Common myeloid progenitor, CD34-positive (primary cell): ENCODE measurements around the gene CPNE4.

Experiments used
- CTCF ChIA-PET: fragments of 350-600 bp; sonication (Branson Sonifier 250); formaldehyde crosslinking; loops from one replicate; lab custom pipeline; 2021; ENCODE audit warnings: antibody characterized with exemption; lab: Charles Lee
- POLR2A ChIA-PET: fragments of 350-600 bp; sonication (Branson Sonifier 250); formaldehyde crosslinking; loops from one replicate; lab custom pipeline; 2021; ENCODE audit warnings: antibody characterized with exemption; lab: Charles Lee
- DNase-seq, 3 donors: peaks; one replicate each; pipeline versions ENCODE4 v3.0.0 to v3.0.0-alpha.2; 2013
- H3K27ac ChIP-seq, 2 experiments: 1 replicate in 1 of 2; 2 replicates in 1 of 2; pipeline ENCODE4 v1.7.0; 2013; ENCODE audit warnings: inconsistent platforms in 2 of 2, low read length in 2 of 2, mild to moderate bottlenecking in 2 of 2, low read depth in 1 of 2, moderate library complexity in 1 of 2; ENCODE audit not compliant: severe bottlenecking in 2 of 2, insufficient read depth in 1 of 2, poor library complexity in 1 of 2
- H3K27me3 ChIP-seq, 5 experiments: replicated peaks in 2 of 5; 1 replicate in 3 of 5; 2 replicates in 2 of 5; pipeline versions ENCODE4 v1.6.1 to v1.7.0; 2013; ENCODE audit warnings: low read length in 4 of 5, mild to moderate bottlenecking in 2 of 5, moderate library complexity in 2 of 5, inconsistent platforms in 1 of 5; ENCODE audit not compliant: insufficient read depth in 5 of 5, control insufficient read depth in 4 of 5
- H3K36me3 ChIP-seq, 4 experiments: 1 replicate in 2 of 4; 2 replicates in 2 of 4; pipeline versions ENCODE4 v1.6.1 to v1.7.0; 2013; ENCODE audit warnings: low read length in 3 of 4, control low read depth in 1 of 4, mild to moderate bottlenecking in 1 of 4; ENCODE audit not compliant: control insufficient read depth in 4 of 4, insufficient read depth in 4 of 4
- H3K4me1 ChIP-seq, 4 experiments: 1 replicate in 3 of 4; 2 replicates in 1 of 4; pipeline versions ENCODE4 v1.6.1 to v1.7.1; 2013; ENCODE audit warnings: low read length in 3 of 4, mild to moderate bottlenecking in 3 of 4, control low read depth in 1 of 4, inconsistent platforms in 1 of 4, moderate library complexity in 1 of 4; ENCODE audit not compliant: control insufficient read depth in 4 of 4, insufficient read depth in 4 of 4; ENCODE audit errors: control extremely low read depth in 1 of 4
- H3K4me3 ChIP-seq, 7 experiments: 1 replicate in 4 of 7; 2 replicates in 3 of 7; pipeline versions ENCODE4 v1.5.1 to v1.7.0; 2013; ENCODE audit warnings: mild to moderate bottlenecking in 7 of 7, low read length in 6 of 7, moderate library complexity in 6 of 7, inconsistent platforms in 2 of 7, low read depth in 2 of 7, control low read depth in 1 of 7; ENCODE audit not compliant: insufficient read depth in 4 of 7, control insufficient read depth in 1 of 7; ENCODE audit errors: extremely low read depth in 1 of 7
- H3K9me3 ChIP-seq, 5 experiments: 1 replicate in 4 of 5; 2 replicates in 1 of 5; pipeline versions ENCODE4 v1.6.1 to v1.7.1; 2013; ENCODE audit warnings: low read length in 4 of 5, mild to moderate bottlenecking in 2 of 5, inconsistent platforms in 1 of 5, low read depth in 1 of 5, moderate library complexity in 1 of 5; ENCODE audit not compliant: control insufficient read depth in 4 of 5, insufficient read depth in 2 of 5; ENCODE audit errors: control extremely low read depth in 1 of 5
- WGBS: methylation state at CpG from one replicate; pipeline ENCODE4 v1.1.5; 2013; ENCODE audit not compliant: insufficient coverage; 5-methylcytosine and 5-hydroxymethylcytosine counted together

CPNE4 gene

DNA sequence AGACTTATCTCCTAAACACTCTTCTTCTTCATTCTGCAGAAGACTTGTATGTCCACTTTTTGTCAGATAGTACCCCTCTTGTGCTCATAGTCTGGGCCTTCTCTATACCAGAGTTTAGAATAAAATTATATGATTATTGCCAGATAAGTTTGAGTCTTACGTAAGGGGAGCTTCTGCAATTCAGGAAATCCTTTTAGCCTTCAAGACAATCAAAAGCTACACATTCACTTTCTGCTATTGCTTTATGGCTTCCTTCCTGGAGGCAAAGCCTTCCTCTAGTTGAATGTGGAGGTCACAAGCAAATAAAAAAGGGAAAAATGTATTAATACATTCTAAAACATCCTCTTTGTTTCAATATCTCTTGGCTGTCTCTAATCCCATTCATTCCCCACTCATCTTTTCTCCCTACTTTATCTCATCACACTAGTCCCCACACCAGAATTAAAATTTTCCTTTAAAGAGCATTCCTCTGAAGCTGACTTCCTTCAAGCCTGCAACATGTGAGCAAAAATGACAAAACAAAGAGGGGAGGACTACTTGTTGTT, 186.8 kb downstream of the CPNE4 start:
- H3K9me3 ChIP-seq: no peaks in the 10 kb centered on the region
- H3K27me3 ChIP-seq: peaks cover 2 to 18% (median 6%) of the 10 kb centered on the region in 5 experiments
- no CpG with 5 or more reads among the region's 1 CpG for WGBS
- H3K4me3 ChIP-seq: no peak overlapping the region
- POLR2A ChIA-PET: no interaction called here
- H3K4me1 ChIP-seq: no peaks in the 10 kb centered on the region
- no peaks in the 10 kb centered on the region for H3K36me3 ChIP-seq
- H3K27ac ChIP-seq: no peak overlapping the region
- CTCF ChIA-PET: no interaction called here
- DNase-seq: no peak

DNA sequence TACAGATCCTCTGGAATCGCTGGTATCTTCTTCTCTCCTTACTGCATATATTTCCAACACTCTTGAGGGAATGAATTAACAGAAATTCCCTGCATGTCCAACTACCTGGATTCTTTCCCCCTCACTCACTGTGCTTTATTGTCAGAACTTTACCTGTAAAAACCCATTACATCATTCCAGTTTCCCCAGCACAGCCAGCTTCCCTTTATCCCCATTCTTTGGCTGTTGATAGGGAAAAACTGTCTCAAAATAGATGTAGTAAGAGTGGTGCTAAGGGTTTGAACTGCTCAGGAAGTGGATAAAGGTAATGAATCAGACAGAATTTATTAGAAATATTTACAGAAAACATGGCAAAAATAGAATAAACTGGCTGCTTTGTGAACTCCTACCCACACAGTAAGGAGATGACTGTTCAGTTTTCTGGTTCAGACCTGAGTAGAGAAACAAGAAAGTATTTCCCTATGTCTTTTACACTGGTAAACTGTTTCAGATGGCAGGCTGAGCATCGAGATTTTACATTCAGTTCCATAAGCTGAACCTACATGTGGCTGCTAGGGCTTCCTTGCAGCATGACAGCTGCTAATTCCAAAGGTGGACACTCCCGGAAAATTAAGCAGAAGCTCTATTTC, 188.4 kb downstream of the CPNE4 start:
- POLR2A ChIA-PET: no interaction called here
- H3K4me1 ChIP-seq: no peaks in the 10 kb centered on the region
- H3K4me3 ChIP-seq: no peak overlapping the region
- CTCF ChIA-PET: no interaction called here
- DNase-seq: no peak
- 55% methylated on average over 3 of the region's 3 CpGs for WGBS
- H3K9me3 ChIP-seq: no peaks in the 10 kb centered on the region
- peaks cover 3 to 21% (median 7%) of the 10 kb centered on the region in 5 experiments for H3K27me3 ChIP-seq
- no peaks in the 10 kb centered on the region for H3K36me3 ChIP-seq
- H3K27ac ChIP-seq: no peak overlapping the region

DNA sequence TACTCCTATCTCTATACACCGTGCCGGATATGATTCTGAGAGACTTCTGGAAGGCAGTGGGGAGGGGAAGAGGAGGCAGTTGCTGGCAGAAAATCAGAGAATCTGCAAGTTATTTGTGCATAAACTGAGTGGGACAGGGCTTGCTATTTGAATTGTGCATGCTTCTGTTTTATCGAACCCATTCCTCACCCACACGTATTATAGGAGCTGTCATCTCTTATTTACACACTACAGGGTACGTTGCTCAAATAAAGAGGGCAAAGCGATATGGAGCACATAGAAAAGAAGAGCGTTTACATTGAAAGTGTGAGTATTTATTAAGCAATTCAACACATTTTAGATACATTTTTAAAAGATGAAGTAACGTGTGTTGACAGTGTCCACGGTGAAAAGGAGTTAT, 191.6 kb downstream of the CPNE4 start:
- POLR2A ChIA-PET: no interaction called here

DNA sequence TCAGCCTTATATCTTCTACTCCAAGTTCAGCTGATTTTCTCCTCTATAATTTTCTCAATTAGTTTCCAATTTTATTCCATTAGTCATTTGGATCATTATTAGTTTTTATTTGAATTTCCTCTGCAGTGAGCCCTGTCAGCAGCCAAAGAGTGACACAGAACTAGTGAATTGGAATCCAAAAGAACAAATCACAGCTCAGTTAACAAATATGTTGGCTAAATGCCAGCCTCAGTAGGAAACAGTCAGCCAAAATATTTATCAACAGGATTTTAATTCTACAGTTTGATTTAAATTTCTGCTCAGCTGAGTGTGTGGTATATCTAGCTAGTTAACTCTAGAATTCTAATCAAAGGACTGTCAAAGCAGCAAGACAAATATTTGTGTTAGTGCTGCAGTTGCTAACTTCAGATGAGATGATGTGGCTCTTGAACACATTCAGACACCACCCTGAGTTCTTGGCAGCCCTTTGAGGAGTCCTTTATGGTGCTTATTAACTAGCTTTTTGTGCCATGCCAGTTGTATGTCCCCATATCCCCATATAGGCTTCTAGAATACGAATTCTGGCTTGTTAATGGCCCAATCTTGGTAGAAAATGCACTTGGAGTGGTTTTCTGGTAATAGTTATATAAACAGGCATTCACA, 194.5 kb downstream of the CPNE4 start:
- POLR2A ChIA-PET: no interaction called here
- CTCF ChIA-PET: no interaction called here
- WGBS: no CpG with 5 or more reads among the region's 1 CpG
- Histone ChIP-seq H3K9me3 (peaks cover 0 to 1% (median 0%) of the 10 kb centered on the region in 5 experiments), H3K36me3 (no peaks in the 10 kb centered on the region), H3K27ac (no peak overlapping the region), H3K4me3 (no peak overlapping the region), H3K4me1 (no peaks in the 10 kb centered on the region), H3K27me3 (peaks cover 4 to 21% (median 8%) of the 10 kb centered on the region in 5 experiments)
- no peak for DNase-seq

More for the DNA sequence above, 191.6 kb downstream of the CPNE4 start:
- WGBS: no CpG with 5 or more reads among the region's 9 CpGs
- Histone ChIP-seq H3K4me3 (no peak overlapping the region), H3K4me1 (no peaks in the 10 kb centered on the region), H3K36me3 (no peaks in the 10 kb centered on the region), H3K27me3 (peaks cover 5 to 25% (median 8%) of the 10 kb centered on the region in 5 experiments), H3K27ac (no peak overlapping the region), H3K9me3 (no peaks in the 10 kb centered on the region)
- CTCF ChIA-PET: no interaction called here
- DNase-seq: no peak

DNA sequence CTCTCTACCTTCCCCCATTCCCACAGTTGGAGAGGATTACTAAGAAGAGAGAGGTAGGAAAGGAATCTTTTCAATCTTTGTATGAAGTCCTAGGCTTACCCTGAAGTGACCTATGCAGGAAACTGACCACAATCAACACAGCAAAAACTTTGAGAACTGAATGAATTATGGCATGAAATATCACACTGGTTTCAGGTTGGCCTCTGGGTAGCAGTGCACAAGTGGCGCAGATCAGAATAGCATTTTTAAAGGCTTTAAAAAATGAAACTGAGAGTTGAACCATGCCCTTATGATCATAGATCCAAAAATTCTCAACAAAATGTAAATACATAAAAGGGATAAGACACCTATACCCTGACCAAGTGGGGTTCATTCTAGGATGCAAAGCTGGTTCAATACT, 198.9 kb downstream of the CPNE4 start:
- no peaks in the 10 kb centered on the region for H3K36me3 ChIP-seq
- peaks cover 2 to 7% (median 4%) of the 10 kb centered on the region in 5 experiments for H3K27me3 ChIP-seq
- no peak overlapping the region for H3K27ac ChIP-seq
- no peaks in the 10 kb centered on the region for H3K4me1 ChIP-seq
- ChIA-PET POLR2A (no interaction called here), CTCF (no interaction called here)
- no peak overlapping the region for H3K4me3 ChIP-seq
- no peak for DNase-seq
- 80% methylated on average over 1 of the region's 1 CpG for WGBS
- H3K9me3 ChIP-seq: peaks cover 0 to 1% (median 0%) of the 10 kb centered on the region in 5 experiments

DNA sequence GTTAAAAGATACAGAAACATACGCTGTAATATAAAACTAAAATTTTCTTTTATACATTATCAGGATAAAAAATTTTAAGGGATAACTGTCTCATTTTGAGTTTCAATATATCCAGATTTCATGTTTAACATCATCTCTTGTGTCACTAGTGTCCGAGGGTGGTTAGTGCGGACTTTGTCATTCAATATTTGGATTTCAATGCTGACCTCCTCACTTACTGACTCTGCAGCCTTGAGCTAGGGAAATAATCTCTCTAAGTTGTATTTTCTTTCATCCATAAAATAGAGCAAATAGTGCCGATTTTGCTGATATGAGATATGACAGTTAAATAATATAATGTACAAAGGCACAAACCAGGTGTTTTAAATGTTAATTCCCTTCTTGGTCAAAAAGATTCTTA, 203.2 kb downstream of the CPNE4 start:
- WGBS: 100% methylated on average over 1 of the region's 4 CpGs

DNA sequence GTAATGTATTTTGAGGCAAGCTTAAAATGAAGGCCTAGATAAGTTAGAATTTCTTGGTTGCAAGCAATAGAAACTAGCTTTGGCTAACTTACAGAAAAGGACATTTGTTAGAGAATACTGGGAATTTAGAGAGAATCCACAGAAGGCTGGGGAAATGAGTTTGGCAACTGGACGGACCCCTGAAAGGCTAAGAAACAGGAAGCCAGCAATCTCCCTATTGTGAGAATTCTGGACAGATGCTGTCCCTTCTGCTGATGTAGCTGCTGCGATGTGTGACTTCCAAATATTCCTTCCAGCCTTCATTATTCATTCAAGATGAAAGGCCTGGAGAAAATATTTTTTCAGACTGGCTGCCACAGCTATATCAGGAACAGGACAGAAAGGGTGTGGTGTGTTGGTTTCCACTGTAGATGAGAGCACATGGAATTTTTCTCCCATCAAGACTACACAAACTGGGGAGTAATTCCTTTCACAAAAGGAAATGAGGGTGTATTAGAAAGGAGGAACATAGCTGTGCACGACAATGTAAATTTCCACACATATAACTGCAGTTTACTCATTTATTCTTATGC, 213.5 kb downstream of the CPNE4 start:
- 92% methylated on average over 2 of the region's 3 CpGs for WGBS
- peaks cover 0 to 8% (median 0%) of the 10 kb centered on the region in 5 experiments for H3K27me3 ChIP-seq
- ChIA-PET CTCF (no interaction called here), POLR2A (no interaction called here)
- no peak for DNase-seq
- H3K36me3 ChIP-seq: no peaks in the 10 kb centered on the region
- H3K27ac ChIP-seq: no peak overlapping the region
- no peak overlapping the region for H3K4me3 ChIP-seq
- no peaks in the 10 kb centered on the region for H3K9me3 ChIP-seq
- no peaks in the 10 kb centered on the region for H3K4me1 ChIP-seq

More for the DNA sequence above, 203.2 kb downstream of the CPNE4 start:
- no peaks in the 10 kb centered on the region for H3K9me3 ChIP-seq
- H3K27me3 ChIP-seq: peaks cover 0 to 5% (median 4%) of the 10 kb centered on the region in 5 experiments
- ChIA-PET POLR2A (no interaction called here), CTCF (no interaction called here)
- H3K4me3 ChIP-seq: no peak overlapping the region
- H3K36me3 ChIP-seq: no peaks in the 10 kb centered on the region
- no peaks in the 10 kb centered on the region for H3K4me1 ChIP-seq
- H3K27ac ChIP-seq: no peak overlapping the region
- DNase-seq: no peak
